Caco-2 (cell line): ENCODE data around the gene GLRA2. TPM values are rescaled to one million over a fixed set of nuclear protein-coding genes. Genes with fewer than 3 reads are reported as not detected.

Source experiments
- BruUV-seq: library from RNA; stranded (reverse); fragments of 400-500 nt; replicated peaks from 2 replicates; lab custom pipeline; 2021; lab: Mats Ljungman, UMichigan
- CTCF ChIA-PET: fragments of 300-600 bp; sonication (Branson Sonifier 250); formaldehyde crosslinking; loops from one replicate; lab custom pipeline; 2022; ENCODE audit warnings: antibody characterized with exemption; lab: Charles Lee
- POLR2A ChIA-PET: fragments of 300-600 bp; sonication (Branson Sonifier 250); formaldehyde crosslinking; loops from one replicate; lab custom pipeline; 2022; ENCODE audit warnings: antibody characterized with exemption; lab: Charles Lee
- DNase-seq, 2 experiments: peaks; one replicate each; pipeline versions ENCODE4 v3.0.0 to v3.0.0-alpha.2; 2020 to 2022
- H3K27me3 ChIP-seq: replicated peaks from 2 replicates; pipeline ENCODE4 v1.6.0; 2011; ENCODE audit warnings: low read length; ENCODE audit not compliant: control insufficient read depth, insufficient read depth
- H3K36me3 ChIP-seq: 2 replicates; pipeline ENCODE4 v1.5.1; 2011; ENCODE audit warnings: low read length; ENCODE audit not compliant: control insufficient read depth, insufficient read depth
- H3K4me1 ChIP-seq: fragments of 250-450 bp; sonication (Bioruptor Pico); 2 replicates; pipeline ENCODE4 v1.5.1; 2020; ENCODE audit warnings: mild to moderate bottlenecking
- H3K4me3 ChIP-seq: 2 replicates; pipeline ENCODE4 v1.5.1; 2011; ENCODE audit warnings: low read depth, mild to moderate bottlenecking, control low read depth, low read length
- H3K9me3 ChIP-seq: fragments of 250-450 bp; sonication (Bioruptor Pico); 2 replicates; pipeline ENCODE4 v1.5.1; 2020; ENCODE audit warnings: mild to moderate bottlenecking, moderate library complexity
- H3K27ac Mint-ChIP-seq: one replicate; pipeline ENCODE4 v1.8.0; 2022; ENCODE audit warnings: mixed read lengths; ENCODE audit not compliant: unreplicated experiment
- H3K27me3 Mint-ChIP-seq: one replicate; pipeline ENCODE4 v1.8.0; 2022; ENCODE audit warnings: mixed read lengths; ENCODE audit not compliant: insufficient read depth, unreplicated experiment
- H3K36me3 Mint-ChIP-seq: one replicate; pipeline ENCODE4 v1.8.0; 2022; ENCODE audit warnings: mild to moderate bottlenecking, mixed read lengths; ENCODE audit not compliant: insufficient read depth, unreplicated experiment
- H3K4me1 Mint-ChIP-seq: one replicate; pipeline ENCODE4 v1.8.0; 2022; ENCODE audit warnings: low read depth, mixed read lengths; ENCODE audit not compliant: unreplicated experiment
- H3K4me3 Mint-ChIP-seq: one replicate; pipeline ENCODE4 v1.8.0; 2022; ENCODE audit warnings: mild to moderate bottlenecking, moderate library complexity, mixed read lengths; ENCODE audit not compliant: unreplicated experiment
- H3K9me3 Mint-ChIP-seq: one replicate; pipeline ENCODE4 v1.8.0; 2022; ENCODE audit warnings: mixed read lengths; ENCODE audit not compliant: unreplicated experiment
- intact Hi-C: fragments of 100-400 bp; cut with micrococcal nuclease; formaldehyde crosslinking; loops from one replicate; pipeline ENCODE4 v1.10.0; 2022; ENCODE audit not compliant: unreplicated experiment
- total RNA-seq: library from RNA; stranded (reverse); gene quantifications from 2 replicates; pipeline ENCODE4 v1.2.3, GENCODE V29; 2022
- TF ChIP-seq, protein P1 (sequence below), 2 experiments: fragments of 200-600 bp in 1 of 2; IDR thresholded peaks; 1 replicate in 1 of 2; 2 replicates in 1 of 2; pipeline versions ENCODE4 v1.5.1 to v1.8.0; 2011 to 2022; ENCODE audit warnings: antibody characterized with exemption in 1 of 2, control low read depth in 1 of 2, inconsistent platforms in 1 of 2, low read depth in 1 of 2, low read length in 1 of 2, mild to moderate bottlenecking in 1 of 2, moderate library complexity in 1 of 2; ENCODE audit not compliant: insufficient read depth in 1 of 2, severe bottlenecking in 1 of 2, unreplicated experiment in 1 of 2

GLRA2 gene
- total RNA-seq, 1 experiment from 2014 or later: not detected

DNA sequence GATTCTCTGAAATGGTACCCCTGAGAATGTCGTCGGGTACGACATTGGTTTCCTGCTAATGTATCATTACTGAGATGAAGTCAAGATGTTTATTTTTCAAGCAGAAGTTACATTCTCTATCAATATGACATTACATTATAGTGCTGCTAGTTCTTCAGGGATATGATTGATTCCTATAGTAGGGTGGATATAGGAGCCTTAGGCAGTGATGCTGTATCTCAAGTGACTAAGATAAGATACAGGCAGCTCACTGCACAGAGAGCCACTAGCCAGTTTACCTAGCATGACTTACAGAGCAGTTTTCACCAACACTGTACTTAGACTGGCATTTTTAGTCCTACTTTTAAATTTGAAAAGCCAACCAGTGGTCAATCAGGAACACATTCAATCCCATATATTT lies 188.6 kb downstream of the GLRA2 start:
- intact Hi-C loops: loop anchor here (10.0 kb wide), 1 partner anchor 623 kb away; no protein-coding TSS in a partner anchor
- BruUV-seq: no TSS peak
- ChIA-PET POLR2A (no interaction called here), CTCF (no interaction called here)
- Histone ChIP-seq H3K36me3 (no peaks in the 10 kb centered on the region), H3K9me3 (no peaks in the 10 kb centered on the region), H3K4me1 (no peaks in the 10 kb centered on the region), H3K27me3 (no peaks in the 10 kb centered on the region), H3K4me3 (no peak overlapping the region)
- Mint-ChIP-seq H3K4me3 (no peak overlapping the region), H3K36me3 (no peaks in the 10 kb centered on the region), H3K4me1 (no peaks in the 10 kb centered on the region), H3K27ac (no peak overlapping the region), H3K27me3 (no peaks in the 10 kb centered on the region), H3K9me3 (no peaks in the 10 kb centered on the region)
- no peak for DNase-seq
- TF ChIP-seq, protein P1, sequence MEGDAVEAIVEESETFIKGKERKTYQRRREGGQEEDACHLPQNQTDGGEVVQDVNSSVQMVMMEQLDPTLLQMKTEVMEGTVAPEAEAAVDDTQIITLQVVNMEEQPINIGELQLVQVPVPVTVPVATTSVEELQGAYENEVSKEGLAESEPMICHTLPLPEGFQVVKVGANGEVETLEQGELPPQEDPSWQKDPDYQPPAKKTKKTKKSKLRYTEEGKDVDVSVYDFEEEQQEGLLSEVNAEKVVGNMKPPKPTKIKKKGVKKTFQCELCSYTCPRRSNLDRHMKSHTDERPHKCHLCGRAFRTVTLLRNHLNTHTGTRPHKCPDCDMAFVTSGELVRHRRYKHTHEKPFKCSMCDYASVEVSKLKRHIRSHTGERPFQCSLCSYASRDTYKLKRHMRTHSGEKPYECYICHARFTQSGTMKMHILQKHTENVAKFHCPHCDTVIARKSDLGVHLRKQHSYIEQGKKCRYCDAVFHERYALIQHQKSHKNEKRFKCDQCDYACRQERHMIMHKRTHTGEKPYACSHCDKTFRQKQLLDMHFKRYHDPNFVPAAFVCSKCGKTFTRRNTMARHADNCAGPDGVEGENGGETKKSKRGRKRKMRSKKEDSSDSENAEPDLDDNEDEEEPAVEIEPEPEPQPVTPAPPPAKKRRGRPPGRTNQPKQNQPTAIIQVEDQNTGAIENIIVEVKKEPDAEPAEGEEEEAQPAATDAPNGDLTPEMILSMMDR (IDR thresholded peaks at IDR 0.05; ENCODE audit: insufficient read depth in 1 of 2, low read depth in 1 of 2, low read length in 1 of 2, severe bottlenecking in 1 of 2, unreplicated experiment in 1 of 2): no peak

DNA sequence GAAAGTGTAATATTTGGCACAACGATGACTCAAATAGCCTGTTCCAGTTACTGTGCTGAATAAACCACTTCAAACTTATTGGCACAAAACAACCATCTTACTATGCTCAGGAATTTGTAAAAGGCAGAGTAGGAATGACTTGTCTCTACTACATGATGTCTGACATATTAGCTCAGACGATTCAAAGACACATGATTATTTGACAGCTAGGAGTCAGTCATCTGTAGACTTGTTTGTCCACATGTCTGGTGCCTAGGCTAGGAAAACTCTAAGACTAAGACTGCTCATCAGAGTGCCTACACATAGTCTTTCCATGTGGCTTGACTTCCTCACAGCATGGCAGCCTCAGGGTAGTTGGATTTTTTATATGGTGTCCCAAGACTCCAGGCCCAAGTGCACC lies 189.1 kb downstream of the GLRA2 start:
- no TSS peak for BruUV-seq
- DNase-seq: no peak
- Mint-ChIP-seq H3K36me3 (no peaks in the 10 kb centered on the region), H3K4me3 (no peak overlapping the region), H3K27me3 (no peaks in the 10 kb centered on the region), H3K27ac (no peak overlapping the region), H3K4me1 (no peaks in the 10 kb centered on the region), H3K9me3 (no peaks in the 10 kb centered on the region)
- POLR2A ChIA-PET: no interaction called here
- TF ChIP-seq, protein P1 (IDR thresholded peaks at IDR 0.05; ENCODE audit: insufficient read depth in 1 of 2, low read depth in 1 of 2, low read length in 1 of 2, severe bottlenecking in 1 of 2, unreplicated experiment in 1 of 2): no peak
- intact Hi-C loops: loop anchor here (10.0 kb wide), 1 partner anchor 624 kb away; no protein-coding TSS in a partner anchor
- CTCF ChIA-PET: no interaction called here
- no peak overlapping the region for H3K4me3 ChIP-seq
- no peaks in the 10 kb centered on the region for H3K36me3 ChIP-seq
- H3K4me1 ChIP-seq: no peaks in the 10 kb centered on the region
- no peaks in the 10 kb centered on the region for H3K9me3 ChIP-seq
- no peaks in the 10 kb centered on the region for H3K27me3 ChIP-seq

DNA sequence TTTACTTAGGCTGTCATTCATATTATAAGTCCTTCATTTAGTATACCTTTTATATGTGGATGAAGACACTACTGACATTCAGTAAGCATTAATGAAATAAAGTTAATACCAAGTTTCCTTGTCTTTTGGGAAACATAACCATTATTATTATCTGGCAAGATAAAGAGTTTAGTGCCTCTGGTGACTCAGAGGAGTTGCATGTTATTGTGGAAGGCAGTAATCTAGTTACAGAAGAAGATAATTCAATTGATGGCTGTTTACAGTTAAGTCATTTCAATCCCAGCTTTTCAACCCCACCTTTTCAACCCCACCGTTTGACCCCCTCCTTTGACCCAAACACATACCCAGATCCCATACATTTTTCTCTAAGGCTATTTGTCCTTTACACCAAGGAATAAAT lies 199.7 kb downstream of the GLRA2 start:
- ChIA-PET CTCF (no interaction called here), POLR2A (no interaction called here)
- no peak overlapping the region for H3K4me3 ChIP-seq
- Mint-ChIP-seq H3K36me3 (no peaks in the 10 kb centered on the region), H3K9me3 (no peaks in the 10 kb centered on the region), H3K27ac (no peak overlapping the region), H3K4me3 (no peak overlapping the region), H3K27me3 (no peaks in the 10 kb centered on the region), H3K4me1 (no peaks in the 10 kb centered on the region)
- TF ChIP-seq, protein P1 (IDR thresholded peaks at IDR 0.05; ENCODE audit: insufficient read depth in 1 of 2, low read depth in 1 of 2, low read length in 1 of 2, severe bottlenecking in 1 of 2, unreplicated experiment in 1 of 2): no peak
- H3K27me3 ChIP-seq: no peaks in the 10 kb centered on the region
- no peak for DNase-seq
- H3K36me3 ChIP-seq: no peaks in the 10 kb centered on the region
- H3K9me3 ChIP-seq: no peaks in the 10 kb centered on the region
- no TSS peak for BruUV-seq
- intact Hi-C loops: no loop called here
- H3K4me1 ChIP-seq: no peaks in the 10 kb centered on the region
